HG03432 (cell line): ENCODE measurements around the gene EHF.
A peak's percentile ranks its signal among the peaks of the same experiment; 100 is the strongest.
"Not testable (repeated sequence)": the region's sequence is repeated elsewhere in the genome, so short reads cannot be mapped to it uniquely, and the experiment has no call there.

Experiments used
- ATAC-seq: cut with Tn5 transposase; IDR thresholded peaks from one replicate; pipeline ENCODE4 v1.9.1; 2021; ENCODE audit warnings: mild to moderate bottlenecking, moderate library complexity; ENCODE audit not compliant: unreplicated experiment

The EHF gene

DNA sequence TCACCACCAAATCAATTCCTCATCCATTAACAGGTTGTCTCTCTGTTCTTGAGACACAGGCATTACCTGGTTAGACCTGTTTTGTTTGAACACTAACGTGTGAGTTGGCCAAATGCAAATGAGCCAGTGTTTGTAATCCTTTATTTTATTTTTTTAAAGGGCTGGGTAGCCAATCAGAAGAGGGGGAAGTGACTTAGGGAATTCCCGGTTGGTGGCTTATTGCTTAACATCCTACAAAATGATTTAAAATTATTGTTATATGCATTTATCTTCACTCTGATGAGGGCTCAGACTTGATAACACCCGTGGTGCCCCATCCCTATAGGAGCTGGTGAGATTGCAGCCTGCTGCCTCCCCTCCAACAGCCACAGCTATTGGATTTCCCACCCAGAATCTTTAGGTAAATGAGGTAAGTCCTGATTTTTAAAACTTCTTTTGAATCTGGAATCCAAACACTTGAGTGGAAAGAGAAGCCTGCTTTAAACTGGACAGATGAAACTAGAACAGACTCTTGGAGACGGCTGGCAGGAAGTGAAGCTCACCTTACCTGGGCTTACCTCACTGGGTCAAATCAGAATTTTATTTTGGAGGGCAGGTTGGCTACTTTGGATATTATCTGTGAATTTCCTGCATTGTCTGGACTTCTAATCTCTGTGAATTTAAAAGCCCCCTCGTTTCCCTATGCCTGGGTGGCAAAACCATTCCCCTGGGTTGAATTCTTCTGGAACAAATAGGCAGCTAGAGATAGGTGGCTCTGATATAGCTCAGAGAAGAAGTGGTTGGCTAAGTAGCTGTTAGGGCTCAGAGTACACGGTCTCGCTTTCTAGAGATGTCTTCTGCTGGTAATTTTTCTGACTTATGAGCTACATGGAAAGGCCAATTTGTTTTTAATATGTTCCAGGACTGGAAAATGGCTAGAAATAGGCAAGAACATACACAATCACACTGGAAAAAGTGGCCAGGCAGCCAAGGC lies at the start of gene EHF:
EHF (plus strand) TSS at position 274 of the 973 bp plus-strand sequence. CDS start 21,538 bp downstream, outside the sequence.
- no peak for ATAC-seq

DNA sequence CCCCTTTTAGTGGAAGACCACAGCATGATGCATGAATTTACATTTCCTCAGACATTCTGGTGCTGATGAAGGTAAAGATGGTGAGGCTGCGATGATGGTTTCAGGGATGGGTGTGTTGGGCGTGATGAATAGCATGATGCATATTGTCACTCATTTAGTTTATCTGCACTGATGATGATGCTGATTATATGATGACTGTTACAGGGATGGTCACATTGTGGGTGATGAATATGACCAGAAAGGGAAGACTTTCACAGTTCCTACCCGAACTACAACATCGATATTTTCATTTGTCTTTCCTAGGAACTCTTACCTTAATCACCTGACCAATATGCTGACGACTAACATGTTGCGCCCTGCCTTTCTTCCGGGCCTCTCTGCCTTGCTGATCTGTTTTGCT lies 47.4 kb upstream of the EHF start:
- ATAC-seq = no peak

DNA sequence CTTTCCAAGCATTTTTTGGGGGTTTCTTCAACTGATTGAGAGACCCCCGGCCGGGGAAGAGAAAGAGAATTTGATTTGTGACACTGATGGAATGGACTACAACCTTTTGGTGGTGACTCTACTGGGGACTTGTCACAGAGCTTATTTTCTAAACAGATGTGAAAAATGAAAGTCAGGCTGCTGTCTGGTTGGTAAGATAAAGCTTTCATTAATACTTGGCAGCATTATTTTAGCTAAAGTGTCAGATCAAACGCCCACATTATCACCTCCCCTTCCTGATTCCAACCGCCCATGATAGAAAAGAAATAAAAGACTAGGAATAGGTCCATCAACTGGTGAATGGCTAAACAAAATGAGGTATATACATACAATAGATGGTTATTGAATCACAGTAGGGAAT lies 45.6 kb upstream of the EHF start:
- no peak for ATAC-seq

DNA sequence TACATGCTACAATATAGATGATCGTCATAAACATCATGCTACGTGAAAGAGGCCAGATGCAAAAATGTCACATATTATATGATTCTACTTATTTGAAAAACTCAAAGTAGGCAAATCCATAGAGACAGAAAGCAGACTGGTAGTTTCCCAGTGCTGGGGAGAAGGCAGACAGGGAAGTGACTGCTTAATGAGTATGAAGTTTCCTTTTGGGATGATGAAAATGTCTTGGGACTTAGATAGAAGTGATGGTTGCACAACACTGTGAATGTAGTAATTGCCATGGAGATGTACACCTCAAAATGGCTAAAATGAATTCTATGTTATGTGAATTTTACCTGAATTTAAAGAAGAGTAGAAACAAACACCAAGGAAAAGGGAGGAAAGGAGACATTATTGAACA lies 45.2 kb upstream of the EHF start:
- no peak for ATAC-seq

DNA sequence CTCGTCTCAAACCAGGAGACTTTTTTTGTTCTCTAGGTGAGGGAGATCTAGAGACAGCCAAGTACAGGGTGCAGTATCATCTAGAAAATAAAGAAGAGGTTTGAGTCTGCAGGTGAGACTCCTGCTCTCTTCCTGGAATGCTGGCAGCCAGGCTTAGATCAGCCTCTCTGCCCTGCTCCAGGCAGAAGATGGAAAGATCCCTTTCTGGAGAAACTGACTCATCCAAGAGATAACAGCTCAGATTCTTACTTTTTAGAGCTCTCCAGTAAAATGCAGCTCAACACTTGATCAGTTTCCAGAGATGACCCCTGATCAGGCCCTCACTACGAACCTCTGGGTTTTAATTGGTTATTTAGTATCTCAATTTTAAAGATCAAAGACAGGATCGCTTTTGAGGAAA lies 44.6 kb upstream of the EHF start:
- no peak for ATAC-seq

DNA sequence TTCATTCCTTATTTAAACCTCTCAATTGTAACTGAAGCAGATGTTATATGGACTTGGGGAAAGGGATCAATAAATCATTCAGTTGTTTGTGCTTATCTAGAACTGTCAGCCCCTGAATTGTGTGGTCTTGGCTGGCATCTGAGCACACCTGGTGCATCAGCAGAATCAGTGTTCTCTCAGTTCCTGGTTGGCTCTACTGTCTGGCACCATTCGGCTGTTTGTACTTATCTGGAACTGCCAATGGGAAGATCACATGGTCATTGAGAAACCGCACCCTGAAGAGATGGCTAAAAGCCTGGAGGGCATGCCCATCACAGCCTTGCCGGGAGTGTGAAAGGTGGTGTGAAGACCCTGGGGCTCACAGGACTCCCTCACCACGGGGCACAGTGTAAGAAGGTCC lies 37.1 kb upstream of the EHF start:
- ATAC-seq = no peak

DNA sequence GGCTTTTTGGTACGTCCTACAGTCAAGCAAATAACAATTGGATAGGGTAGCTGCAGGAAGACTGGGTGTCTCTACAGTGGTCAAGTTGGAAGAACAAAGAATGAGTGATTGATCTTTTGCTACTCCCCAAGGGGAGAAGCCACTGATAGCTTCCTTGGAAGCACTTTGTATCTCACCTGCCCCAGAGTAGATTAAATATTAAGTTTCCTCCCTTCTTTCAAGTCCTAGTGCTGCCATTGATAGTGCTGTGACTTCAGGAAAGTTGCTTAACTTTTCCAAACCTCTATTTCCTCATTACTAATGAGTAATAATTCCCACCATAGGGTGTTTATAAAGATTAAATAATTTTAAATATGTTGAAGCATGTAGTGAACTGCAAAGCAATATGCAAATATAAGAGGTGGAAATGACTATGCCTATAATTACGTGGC lies 35.6 kb upstream of the EHF start:
- no peak for ATAC-seq

DNA sequence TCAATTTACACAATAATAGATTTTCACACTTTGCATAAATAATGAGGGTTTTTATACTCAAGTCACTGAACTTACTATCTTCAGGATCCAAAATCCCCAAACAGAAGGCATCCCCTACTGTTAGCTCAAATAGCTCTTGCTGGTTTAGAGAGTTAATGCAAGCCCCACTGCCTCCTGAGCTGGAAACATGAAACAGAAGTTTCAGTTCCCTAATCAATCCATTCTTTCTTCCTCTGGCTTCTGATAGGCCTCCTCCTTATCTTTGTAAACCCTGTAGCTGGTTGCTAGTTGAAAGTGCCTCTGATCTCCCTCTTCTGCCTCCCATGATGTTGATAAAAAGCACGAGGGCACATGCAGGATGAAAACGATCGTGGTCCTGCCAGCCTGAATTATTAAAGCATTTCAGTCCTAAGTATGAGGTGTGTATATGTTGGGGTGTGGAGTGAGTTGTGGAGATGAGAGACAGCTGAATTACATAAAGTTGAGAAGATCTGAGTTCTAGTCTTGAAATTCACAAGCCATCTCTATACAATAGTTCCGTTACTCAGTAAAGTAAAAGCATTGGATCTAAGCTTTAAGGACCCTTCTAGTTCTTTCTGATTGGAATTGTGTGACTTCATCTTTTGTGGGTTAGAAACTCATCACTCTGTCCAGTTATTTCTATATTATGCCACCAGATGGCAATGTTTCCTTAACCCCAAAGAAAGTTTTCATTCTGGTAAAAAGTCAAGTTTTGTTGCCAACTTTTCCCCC lies 35.0 kb upstream of the EHF start:
- ATAC-seq = peak; percentile 92

DNA sequence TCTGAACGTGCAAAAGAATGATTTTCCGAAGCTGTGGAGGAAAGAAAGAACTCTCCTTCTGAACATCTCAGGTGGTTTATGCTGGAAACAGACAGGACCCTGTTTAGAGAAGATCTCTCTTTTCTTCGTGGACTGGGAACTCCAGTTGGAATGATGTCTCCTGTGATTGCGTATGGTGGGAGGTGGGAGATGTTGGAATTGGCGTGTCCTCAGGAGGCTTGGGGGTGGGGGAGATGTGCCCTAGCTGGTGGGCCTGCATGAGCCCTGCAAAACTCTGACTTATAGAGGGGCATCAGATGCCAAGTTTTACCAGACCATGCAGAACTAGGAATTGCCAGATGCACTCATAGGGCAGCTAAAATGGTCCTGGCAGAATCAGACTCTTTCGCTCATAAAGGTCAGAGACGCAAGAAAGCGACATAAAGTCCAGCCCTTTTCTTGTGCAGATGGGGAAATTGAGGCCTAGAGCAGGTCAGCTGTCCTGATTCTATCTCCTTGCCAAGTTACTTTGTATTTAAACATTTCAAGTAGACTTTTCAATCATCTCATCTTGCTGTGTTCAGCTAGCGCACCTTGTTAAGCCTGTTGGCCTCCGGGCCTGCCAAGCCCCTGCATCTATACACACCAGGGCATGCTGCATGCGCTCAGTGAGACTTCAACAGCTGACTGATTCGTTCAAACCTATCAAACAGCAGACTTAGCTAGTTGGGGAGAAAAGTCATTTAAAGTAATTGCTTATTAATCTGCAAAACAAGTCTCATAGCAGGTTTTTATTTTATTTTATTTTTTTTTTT lies 34.2 kb upstream of the EHF start:
- no peak for ATAC-seq

DNA sequence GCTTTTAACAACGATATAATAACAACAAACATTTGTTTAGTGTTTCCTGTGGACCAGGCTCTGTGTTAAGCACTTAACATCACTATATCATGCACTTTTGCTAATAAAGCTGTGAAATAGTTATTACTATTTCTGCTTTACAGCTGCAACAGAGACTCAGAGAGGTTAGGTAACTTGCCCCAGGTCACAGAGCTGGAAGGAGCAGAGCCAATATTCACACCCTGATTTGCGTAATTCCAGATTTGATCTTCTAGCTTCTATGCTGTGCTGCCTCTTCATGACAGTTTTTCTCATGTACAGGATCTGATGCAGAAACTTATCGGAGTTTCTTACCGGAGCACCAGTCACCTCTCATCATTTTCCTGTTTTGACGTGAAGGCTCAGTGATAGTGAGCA lies 33.6 kb upstream of the EHF start:
- no peak for ATAC-seq

DNA sequence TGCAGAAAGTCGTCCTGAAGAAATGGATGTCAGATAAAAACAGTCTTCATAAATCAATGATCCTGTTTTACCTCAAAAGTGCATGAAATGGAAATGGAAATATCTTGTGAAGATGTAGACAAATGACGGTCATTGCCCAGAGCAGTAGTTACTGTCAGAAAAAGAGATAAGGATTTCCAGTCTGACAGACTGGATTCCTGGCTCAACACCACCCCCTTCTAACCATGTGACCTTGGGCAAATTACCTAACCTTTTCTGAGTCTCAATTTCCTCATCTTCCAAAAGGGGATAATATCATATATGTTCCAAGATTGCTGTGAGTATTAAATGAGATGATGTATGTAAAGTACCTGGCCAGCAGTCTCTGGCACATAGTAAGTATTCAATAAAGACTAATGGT lies 32.9 kb upstream of the EHF start:
- no peak for ATAC-seq

DNA sequence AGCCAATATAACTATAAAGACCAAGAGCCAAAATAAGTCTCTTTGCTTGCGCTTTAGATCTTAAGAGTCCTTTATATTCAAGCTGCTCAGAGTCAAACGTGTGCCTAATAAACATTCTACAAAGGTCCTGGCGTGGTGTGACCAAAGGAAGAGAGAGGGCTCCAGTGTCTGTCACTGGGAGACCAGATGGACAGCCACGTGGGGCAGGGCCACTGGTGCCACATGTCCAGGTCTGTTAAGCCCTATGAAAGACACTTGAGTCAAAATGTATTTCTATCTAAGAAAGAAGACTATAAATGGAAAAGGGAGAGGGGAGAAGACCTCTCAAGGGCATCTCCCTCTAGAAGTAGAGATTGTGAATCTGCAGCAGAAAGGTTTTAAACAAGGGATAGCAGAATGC lies 32.2 kb upstream of the EHF start:
- no peak for ATAC-seq

DNA sequence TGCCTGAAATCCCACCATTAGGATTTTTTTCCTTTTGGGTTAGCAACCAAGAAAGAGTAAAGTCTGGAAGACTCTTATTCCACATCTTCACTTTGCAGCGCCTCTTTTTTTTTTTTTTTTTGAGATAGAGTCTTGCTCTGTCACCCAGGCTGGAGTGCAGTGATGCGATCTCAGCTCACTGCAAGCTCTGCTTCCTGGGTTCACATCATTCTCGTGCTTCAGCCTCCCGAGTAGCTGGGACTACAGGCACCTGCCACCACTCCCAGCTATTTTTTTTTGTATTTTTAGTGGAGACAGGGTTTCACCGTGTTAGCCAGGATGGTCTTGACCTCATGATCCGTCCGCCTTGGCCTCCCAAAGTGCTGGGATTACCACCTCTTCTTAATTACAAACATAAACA lies 31.7 kb upstream of the EHF start:
- ATAC-seq = not testable (repeated sequence)

DNA sequence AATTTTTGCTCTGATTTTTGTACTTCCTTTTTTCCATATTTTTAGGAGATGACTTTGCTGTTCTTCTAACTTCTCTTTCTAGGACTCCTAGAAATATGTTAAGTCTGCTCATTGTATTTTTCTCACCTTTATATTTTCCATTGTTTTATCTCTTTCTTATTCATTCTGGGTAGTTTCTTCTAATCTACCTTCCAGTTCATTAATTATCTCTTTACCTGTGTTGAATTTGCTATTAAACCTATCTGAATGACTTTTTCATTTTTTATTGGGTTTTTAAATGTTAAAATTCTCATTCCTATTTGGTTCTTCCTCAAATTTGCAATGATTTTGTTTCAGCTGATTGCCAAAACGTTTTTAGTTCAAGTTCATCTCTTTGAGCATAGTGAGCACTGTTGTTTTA lies 27.8 kb upstream of the EHF start:
- ATAC-seq = no peak

DNA sequence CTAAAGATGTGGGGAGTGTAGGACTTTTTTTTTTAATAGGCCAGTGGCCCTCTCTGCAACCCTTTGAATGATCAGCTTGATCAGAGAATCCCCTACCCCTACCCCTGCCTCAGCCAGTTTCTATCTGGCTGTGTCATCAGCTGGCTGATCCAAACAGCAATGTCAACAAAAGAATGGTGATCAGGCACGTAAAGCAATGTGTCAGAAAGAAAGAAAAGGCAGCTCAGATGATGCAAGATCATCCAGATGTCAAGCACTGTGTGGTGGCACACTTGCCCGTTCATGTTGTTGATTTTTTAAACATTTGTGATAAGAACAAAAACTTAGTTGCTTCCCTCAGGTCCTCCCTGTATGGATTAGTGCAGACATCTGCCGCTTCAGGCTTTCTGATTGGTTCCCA lies 26.3 kb upstream of the EHF start:
- no peak for ATAC-seq

DNA sequence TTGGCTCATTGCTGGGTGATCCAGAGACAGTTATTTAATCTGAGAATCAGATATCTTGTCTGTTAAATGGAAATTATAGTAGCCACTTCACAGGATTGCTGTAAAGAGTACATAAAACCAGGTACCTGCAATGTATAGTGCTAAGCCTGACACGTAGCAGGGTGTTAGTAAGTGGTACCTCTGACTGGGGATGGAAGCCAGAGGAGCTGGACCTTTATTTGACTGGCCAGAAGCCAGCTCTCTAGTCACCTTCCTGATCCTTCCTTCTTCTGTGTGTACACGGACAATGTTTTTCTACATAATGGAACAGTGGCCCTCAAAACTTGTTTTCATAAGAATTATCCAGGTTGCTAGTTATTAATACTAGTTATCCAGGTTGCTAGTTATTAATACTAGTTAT lies 25.5 kb upstream of the EHF start:
- no peak for ATAC-seq

DNA sequence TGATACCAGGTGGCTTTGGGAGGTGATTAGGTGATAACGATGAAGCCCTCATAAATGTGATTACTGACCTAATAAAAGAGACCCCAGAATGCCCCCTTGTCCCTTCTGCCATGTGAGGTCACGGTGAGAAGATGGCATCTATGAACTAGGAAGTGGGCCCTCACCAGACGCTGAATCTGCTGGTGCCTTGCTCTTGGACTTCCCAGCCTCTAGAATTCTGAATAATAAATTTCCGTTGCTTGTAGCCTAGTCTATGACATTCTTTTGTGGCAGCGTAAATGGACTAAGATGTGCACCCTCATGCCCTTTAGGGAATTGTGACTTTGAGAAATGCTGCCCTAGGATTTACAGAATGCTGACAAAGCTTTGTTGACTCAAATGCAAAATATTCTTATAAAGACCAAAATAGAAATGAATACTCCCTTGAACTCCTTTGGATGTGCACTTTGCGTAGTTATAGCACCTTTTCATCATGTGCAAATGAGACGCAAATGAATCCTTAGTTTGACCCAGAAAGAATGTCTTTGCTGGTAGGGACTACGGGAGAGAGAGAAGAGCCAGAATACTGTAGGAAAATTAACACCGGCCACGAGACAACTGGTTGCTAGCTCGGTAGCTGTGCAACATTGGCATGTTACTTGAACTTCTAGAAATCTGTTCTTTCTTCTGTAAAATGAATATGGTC lies 24.8 kb upstream of the EHF start:
- ATAC-seq = no peak

DNA sequence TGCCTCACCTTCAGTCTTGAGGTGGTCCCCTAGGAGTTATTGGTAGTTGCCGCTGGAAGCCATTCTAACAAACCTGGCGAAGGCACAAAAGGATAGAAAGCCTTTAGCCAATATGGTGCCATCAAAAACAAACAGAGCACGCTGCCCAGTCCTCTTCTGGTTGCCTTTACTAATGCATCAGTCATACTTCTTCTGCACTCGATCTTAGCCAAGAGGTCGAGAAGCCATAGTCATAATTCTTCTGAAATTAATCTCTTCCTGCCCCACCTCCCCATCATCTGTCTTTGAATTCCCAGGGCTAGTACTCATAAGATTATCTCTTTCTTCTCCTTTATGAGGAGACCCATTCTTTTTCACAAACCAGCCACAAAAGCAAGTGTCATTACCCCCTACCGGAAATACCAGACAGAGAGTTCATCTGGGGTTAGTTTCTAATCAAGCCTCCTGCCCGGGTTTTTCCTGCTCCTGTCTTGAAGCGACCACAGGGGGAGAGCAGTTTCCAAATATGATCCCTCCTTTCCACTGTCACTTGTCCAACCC lies 21.4 kb upstream of the EHF start:
- peak; percentile 55 for ATAC-seq

DNA sequence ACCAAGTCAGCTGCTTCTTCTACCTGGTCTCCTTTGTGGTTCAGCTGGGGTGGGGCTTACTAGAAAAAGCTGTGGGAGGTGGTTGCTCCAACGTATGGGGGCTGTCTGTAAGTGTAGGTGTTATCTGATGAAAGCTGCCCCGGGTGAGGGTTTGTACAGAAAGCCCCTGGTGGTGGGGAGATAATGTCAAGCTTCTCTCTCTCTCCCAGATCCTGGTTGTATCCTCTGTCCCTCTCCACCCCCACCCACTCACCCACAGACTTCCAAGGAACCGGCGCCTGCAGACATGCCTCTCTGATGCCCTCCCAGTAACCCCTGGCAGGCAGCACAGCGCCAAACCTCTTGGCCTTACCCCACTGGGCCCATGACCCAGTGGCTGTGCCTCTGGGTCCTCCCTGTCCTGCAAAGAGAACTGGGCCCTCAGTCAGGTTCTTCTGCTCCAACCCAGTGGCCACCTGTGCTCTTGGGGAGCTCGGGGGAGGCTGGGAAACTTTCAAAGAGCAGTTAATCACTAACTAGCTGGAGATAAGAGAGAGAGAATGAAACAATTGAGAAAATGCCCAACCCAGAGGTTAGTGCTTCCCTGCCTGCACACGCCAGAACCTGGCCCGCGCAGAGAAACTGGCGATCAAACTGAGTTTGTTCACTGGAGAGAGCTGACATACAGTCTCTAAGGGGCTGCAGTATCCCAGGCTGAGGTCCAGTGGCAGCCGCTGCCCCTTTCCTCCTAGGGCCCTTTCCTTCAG lies 20.4 kb upstream of the EHF start:
- ATAC-seq = no peak

DNA sequence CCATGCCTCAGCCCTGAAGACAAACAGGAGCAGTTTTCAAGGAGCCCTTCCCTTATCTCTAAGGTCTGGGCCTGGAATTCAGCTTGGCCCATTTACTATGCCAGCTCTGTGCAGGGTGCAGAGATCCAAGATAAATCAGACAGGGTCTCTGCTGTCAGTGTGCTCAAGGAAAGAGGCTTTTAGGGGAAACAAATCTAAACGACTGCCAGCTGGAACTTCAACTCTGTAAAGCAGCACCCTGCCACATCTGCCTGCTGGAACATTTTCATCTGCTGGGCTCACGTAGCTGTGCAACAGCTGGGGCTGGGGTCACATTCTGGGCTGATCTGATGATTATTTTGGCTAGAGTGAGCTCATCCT lies 19.8 kb upstream of the EHF start:
- ATAC-seq = no peak
